Measurements from ENCODE around the gene MAP1S.

DNA sequence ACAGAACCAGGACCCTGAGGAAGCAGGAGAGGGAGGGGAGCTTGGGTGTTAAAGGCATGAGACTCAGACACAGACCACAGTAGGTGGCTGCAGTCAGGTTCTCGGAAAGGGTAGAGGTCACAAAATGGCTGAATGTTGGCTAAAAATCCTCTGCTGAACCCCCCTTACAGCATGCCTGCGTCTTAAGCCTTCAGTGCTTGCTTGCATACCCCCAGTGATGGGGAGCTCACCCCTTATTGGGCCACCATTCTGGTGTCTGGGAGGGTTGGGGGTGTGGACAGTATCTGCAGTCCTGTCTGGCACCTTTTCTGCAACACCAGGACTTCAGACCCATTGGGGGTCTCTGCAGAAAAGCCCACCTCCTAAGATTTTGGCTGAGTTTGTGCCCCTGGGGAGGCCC is 61.5 kb downstream of the MAP1S start:
- TF ChIP-seq, protein P1, sequence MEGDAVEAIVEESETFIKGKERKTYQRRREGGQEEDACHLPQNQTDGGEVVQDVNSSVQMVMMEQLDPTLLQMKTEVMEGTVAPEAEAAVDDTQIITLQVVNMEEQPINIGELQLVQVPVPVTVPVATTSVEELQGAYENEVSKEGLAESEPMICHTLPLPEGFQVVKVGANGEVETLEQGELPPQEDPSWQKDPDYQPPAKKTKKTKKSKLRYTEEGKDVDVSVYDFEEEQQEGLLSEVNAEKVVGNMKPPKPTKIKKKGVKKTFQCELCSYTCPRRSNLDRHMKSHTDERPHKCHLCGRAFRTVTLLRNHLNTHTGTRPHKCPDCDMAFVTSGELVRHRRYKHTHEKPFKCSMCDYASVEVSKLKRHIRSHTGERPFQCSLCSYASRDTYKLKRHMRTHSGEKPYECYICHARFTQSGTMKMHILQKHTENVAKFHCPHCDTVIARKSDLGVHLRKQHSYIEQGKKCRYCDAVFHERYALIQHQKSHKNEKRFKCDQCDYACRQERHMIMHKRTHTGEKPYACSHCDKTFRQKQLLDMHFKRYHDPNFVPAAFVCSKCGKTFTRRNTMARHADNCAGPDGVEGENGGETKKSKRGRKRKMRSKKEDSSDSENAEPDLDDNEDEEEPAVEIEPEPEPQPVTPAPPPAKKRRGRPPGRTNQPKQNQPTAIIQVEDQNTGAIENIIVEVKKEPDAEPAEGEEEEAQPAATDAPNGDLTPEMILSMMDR (IDR thresholded peaks at IDR 0.05), result no peak
- no peak for TF ChIP-seq POLR2A (IDR thresholded peaks at IDR 0.05)

All from thyroid gland (tissue), 4 donors.